K562 (cell line): ENCODE results near the gene ARHGEF17. TPM values are rescaled to one million over a fixed set of nuclear protein-coding genes. Genes with fewer than 3 reads are reported as not detected.
A peak's percentile ranks its signal among the peaks of the same experiment; 100 is the strongest.

Experiments used
- ARHGAP35 ChIP-seq: fragments of 450-650 bp; IDR thresholded peaks from 2 replicates; pipeline ENCODE4 v1.6.1; 2018; ENCODE audit not compliant: partially characterized antibody
- ARID3B ChIP-seq: fragments of 250-450 bp; sonication (Bioruptor Pico); IDR thresholded peaks from 2 replicates; pipeline ENCODE4 v1.4.0; 2020; ENCODE audit warnings: borderline replicate concordance
- CBX1 ChIP-seq: sonication (generic); IDR thresholded peaks from 2 replicates; pipeline ENCODE4 v1.6.1; 2016; ENCODE audit warnings: antibody characterized with exemption, low read depth, mild to moderate bottlenecking
- CREM ChIP-seq: IDR thresholded peaks from 2 replicates; pipeline ENCODE4 v1.6.1; 2014; ENCODE audit warnings: antibody characterized with exemption, low read depth
- E2F5 ChIP-seq: sonication (generic); formaldehyde crosslinking; IDR thresholded peaks from 2 replicates; pipeline ENCODE4 v1.8.0; 2022; ENCODE audit warnings: mild to moderate bottlenecking, missing genetic modification reagents
- HEY1 ChIP-seq: fragments of 250-450 bp; sonication (Bioruptor Pico); IDR thresholded peaks from 2 replicates; pipeline ENCODE4 v1.5.0; 2020; ENCODE audit warnings: mild to moderate bottlenecking, moderate library complexity, borderline replicate concordance
- HINFP ChIP-seq: fragments of 450-650 bp; conservative IDR thresholded peaks from 2 replicates; pipeline ENCODE4 v1.6.1; 2016; ENCODE audit warnings: missing genetic modification characterization, low read depth, mild to moderate bottlenecking, control low read depth, missing compliant biosample characterization
- NKRF ChIP-seq: fragments of 450-650 bp; IDR thresholded peaks from 2 replicates; pipeline ENCODE4 v1.6.1; 2016; ENCODE audit warnings: borderline replicate concordance
- NR1H2 ChIP-seq: sonication (generic); formaldehyde crosslinking; IDR thresholded peaks from 2 replicates; pipeline ENCODE4 v1.4.0; 2020; ENCODE audit warnings: mild to moderate bottlenecking, missing genetic modification reagents
- PURB ChIP-seq: sonication (generic); formaldehyde crosslinking; IDR thresholded peaks from 2 replicates; pipeline ENCODE4 v1.9.0; 2021; ENCODE audit warnings: low read depth, mild to moderate bottlenecking, missing genetic modification reagents
- RAD51 ChIP-seq: fragments of 450-650 bp; IDR thresholded peaks from 2 replicates; pipeline ENCODE4 v1.7.1; 2016; ENCODE audit warnings: low read depth, mild to moderate bottlenecking, borderline replicate concordance
- SMARCC2 ChIP-seq: fragments of 450-650 bp; IDR thresholded peaks from 2 replicates; pipeline ENCODE4 v1.6.1; 2017; ENCODE audit warnings: antibody characterized with exemption, moderate library complexity, mild to moderate bottlenecking, low read depth
- SRF ChIP-seq, 2 experiments: fragments of 250-450, 450-650 bp in 1 of 2; sonication (Bioruptor Pico) in 1 of 2; sonication (generic) in 1 of 2; formaldehyde crosslinking; IDR thresholded peaks; 2 replicates each; pipeline versions ENCODE4 v1.5.0 to v1.5.1; 2020 to 2022; ENCODE audit warnings: mild to moderate bottlenecking in 1 of 2, missing genetic modification reagents in 1 of 2
- TBL1XR1 ChIP-seq, 2 experiments: IDR thresholded peaks; 2 replicates each; pipeline ENCODE4 v1.6.1; 2012; ENCODE audit warnings: improper control_type of control experiment in 2 of 2, low read length in 2 of 2, mild to moderate bottlenecking in 1 of 2
- TCF15 ChIP-seq: fragments of 250-450 bp; sonication (Bioruptor Pico); IDR thresholded peaks from 2 replicates; pipeline ENCODE4 v1.8.0; 2022; ENCODE audit warnings: moderate library complexity, mild to moderate bottlenecking, inconsistent platforms
- TEAD1 ChIP-seq, 2 experiments: fragments of 450-650 bp in 1 of 2; sonication (generic) in 1 of 2; formaldehyde crosslinking; IDR thresholded peaks; 2 replicates each; pipeline versions ENCODE4 v1.4.0 to v1.8.0; 2020 to 2022; ENCODE audit warnings: mild to moderate bottlenecking in 2 of 2, missing genetic modification reagents in 1 of 2
- TOE1 ChIP-seq, 2 experiments: fragments of 450-650 bp in 1 of 2; sonication (generic) in 1 of 2; formaldehyde crosslinking in 1 of 2; IDR thresholded peaks; 2 replicates each; pipeline versions ENCODE4 v1.7.1 to v1.8.0; 2016 to 2022; ENCODE audit warnings: borderline replicate concordance in 2 of 2, mild to moderate bottlenecking in 2 of 2, antibody characterized with exemption in 1 of 2, inconsistent platforms in 1 of 2, low read depth in 1 of 2, missing genetic modification reagents in 1 of 2, moderate library complexity in 1 of 2
- XRCC4 ChIP-seq: IDR thresholded peaks from one replicate; pipeline ENCODE4 v1.6.1; 2011; ENCODE audit not compliant: insufficient read depth, insufficient read length; ENCODE audit errors: extremely low read depth
- ZBTB7A ChIP-seq: IDR thresholded peaks from 2 replicates; pipeline ENCODE4 v1.6.1; 2011; ENCODE audit warnings: low read depth, mild to moderate bottlenecking, low read length, moderate library complexity, borderline replicate concordance; ENCODE audit not compliant: control insufficient read depth
- ZC3H8 ChIP-seq: fragments of 450-650 bp; IDR thresholded peaks from 2 replicates; pipeline ENCODE4 v1.6.1; 2017
- ZNF165 ChIP-seq: fragments of 250-450 bp; sonication (Bioruptor Pico); IDR thresholded peaks from 2 replicates; pipeline ENCODE4 v1.4.0; 2020; ENCODE audit warnings: borderline replicate concordance
- polyA plus RNA-seq, 8 experiments: library from polyadenylated mRNA; depleted of rRNA in 4 of 8; stranded (reverse) in 5 of 8; unstranded in 3 of 8; fragments of >200 nt; fragmentation: Nextera tagmentation in 2 of 8; fragmentation: Illumina TruSeq in 1 of 8; extraction: Ambion mirVana in 2 of 8; extraction: Trizol in 1 of 8; gene quantifications; 2 replicates each; pipeline versions ENCODE4 v1.2.1 to v1.2.3, GENCODE V29; 2011 to 2014; ENCODE audit warnings: inconsistent platforms in 1 of 8, missing spikeins in 1 of 8
- total RNA-seq, 7 experiments: library from RNA; depleted of rRNA in 6 of 7; stranded (reverse); fragments of >200 nt in 6 of 7; fragmentation: Illumina TruSeq in 2 of 7; extraction: Trizol in 2 of 7; gene quantifications; 2 replicates each; pipeline versions ENCODE4 v1.2.1 to v1.2.3, GENCODE V29; 2011 to 2021; ENCODE audit warnings: low replicate concordance in 1 of 7

Gene ARHGEF17
- total and polyA plus RNA-seq, 9 of the 15 experiments (the other 6 are each of a cell fraction or from before 2014, with no cell fraction given): 0.04 to 0.68 (median 0.10) TPM; not detected in 2

GRCh38 chr11:73350908-73351636 lies 43.0 kb downstream of the ARHGEF17 start (continued):
- TF ChIP-seq ARID3B (CRISPR knock-in tag) (no peak), XRCC4 (no peak), ZBTB7A (no peak), SRF (CRISPR knock-in tag; IDR thresholded peaks at IDR 0.05) (no peak), CBX1 (no peak), HEY1 (0 out of 2 replicates have a peak, but pooled peaks have one; percentile 56), NR1H2 (CRISPR knock-in tag) (no peak), PURB (no peak), ZNF165 (no peak), TOE1 (IDR thresholded peaks at IDR 0.05; ENCODE audit: borderline replicate concordance) (peak; percentile 17; the same call in 1 of the 2 replicates), TOE1 (CRISPR knock-in tag; IDR thresholded peaks at IDR 0.05; ENCODE audit: borderline replicate concordance, low read depth) (no peak), TBL1XR1 (IDR thresholded peaks at IDR 0.05; ENCODE audit: low read length in 2 of 2) (peak in 1 of 2 experiments; percentile 32; a peak in 1 of 4 replicates), NKRF (no peak), HINFP (tag) (no peak), RAD51 (no peak), ZC3H8 (no peak), TCF15 (no peak), TEAD1 (CRISPR knock-in tag; IDR thresholded peaks at IDR 0.05) (no peak), ARHGAP35 (no peak), CREM (peak; percentile 57; the same call in 1 of the 2 replicates), SMARCC2 (no peak), E2F5 (CRISPR knock-in tag) (no peak)
